ENCODE data around the gene FEN1.
A peak's percentile ranks its signal among the peaks of the same experiment; 100 is the strongest.

Gene FEN1

DNA sequence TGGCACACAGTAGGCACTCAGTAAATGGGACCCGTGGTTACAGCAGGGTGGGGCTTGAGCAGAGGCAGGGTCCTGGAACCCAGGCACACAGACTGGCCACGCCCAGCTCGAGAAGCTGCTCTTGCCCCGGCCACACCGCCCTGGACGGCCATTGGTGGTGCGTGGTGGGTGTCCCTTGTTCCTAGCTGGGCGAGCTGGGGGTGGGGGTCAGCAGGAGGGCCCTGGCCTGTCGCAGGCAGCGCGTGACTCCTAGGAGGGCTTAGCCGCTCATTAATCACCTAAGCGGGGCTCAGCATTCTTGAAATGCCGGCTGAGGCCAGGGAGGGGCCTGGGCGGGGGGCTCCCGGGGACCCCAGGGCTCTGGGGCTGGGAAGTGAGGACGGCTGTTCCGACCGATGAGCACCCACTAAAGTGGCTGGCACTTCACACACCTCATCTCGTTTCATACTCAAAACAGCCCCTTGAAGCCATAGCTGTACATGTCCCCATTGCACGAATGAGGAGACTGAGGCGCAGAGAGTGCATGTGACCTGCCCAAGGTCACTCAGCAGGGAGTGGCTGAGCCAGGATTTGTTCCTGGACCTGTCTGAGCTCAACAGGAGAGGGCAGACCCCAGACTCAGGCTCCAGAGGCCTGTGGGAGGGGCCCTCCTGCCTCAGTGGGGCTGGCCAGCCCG lies 28.6 kb upstream of the FEN1 start:
- Mint-ChIP-seq H3K27ac (no peak overlapping the region), H3K36me3 (ENCODE audit: insufficient read depth) (peaks cover 8% of the 10 kb centered on the region), H3K9me3 (no peaks in the 10 kb centered on the region), H3K27me3 (peaks cover 8 to 11% of the 10 kb centered on the region in 2 donors), H3K4me3 (no peak overlapping the region), H3K4me1 (ENCODE audit: low read depth in 2 of 2) (no peaks in the 10 kb centered on the region)
- ATAC-seq (replicated peaks): no peak
- no peak for DNase-seq

GRCh38 chr11:61764606-61765260 lies 28.0 kb upstream of the FEN1 start:
- ATAC-seq (replicated peaks) (no peak), DNase-seq (no peak)
- no peaks in the 10 kb centered on the region for H3K9me3 Mint-ChIP-seq
- H3K4me3 Mint-ChIP-seq: no peak overlapping the region
- H3K4me1 Mint-ChIP-seq (ENCODE audit: low read depth in 2 of 2): no peaks in the 10 kb centered on the region
- no peak overlapping the region for H3K27ac Mint-ChIP-seq
- peaks cover 8 to 11% of the 10 kb centered on the region in 2 donors for H3K27me3 Mint-ChIP-seq
- peaks cover 8% of the 10 kb centered on the region for H3K36me3 Mint-ChIP-seq (ENCODE audit: insufficient read depth)

DNA sequence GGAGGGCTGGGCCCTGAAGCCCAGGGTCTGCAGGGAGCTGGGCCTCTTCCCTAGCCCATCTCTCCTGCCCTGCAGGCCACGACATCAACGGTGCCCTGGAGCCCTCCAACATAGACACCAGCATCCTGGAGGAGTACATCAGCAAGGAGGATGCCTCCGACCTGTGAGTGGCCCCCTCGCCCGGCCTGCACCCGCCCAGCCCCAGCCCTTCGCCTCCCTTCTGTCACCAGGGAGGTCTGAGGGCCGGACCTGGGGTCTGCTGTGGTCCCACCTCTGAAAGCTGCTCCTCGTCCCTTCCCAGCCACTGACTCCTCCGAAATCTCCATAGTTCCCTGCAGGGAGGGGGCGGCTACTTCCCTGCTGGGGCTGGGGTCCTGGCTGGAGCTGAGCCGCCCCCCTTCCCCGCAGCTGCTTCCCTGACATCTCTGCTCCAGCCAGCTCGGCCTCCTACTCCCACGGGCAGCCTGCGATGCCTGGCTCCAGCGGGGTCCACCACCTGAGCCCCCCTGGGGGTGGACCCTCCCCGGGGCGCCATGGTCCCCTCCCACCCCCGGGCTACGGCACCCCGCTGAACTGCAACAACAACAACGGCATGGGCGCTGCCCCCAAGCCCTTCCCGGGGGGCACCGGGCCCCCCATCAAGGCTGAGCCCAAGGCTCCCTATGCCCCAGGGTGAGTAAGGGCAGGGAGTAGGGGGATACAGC lies 27.0 kb upstream of the FEN1 start:
- DNase-seq: no peak
- H3K27ac Mint-ChIP-seq: no peak overlapping the region

GRCh38 chr11:61766353-61766841 lies 26.3 kb upstream of the FEN1 start:
- Mint-ChIP-seq H3K27ac (no peak overlapping the region), H3K36me3 (ENCODE audit: insufficient read depth) (peaks cover 8% of the 10 kb centered on the region), H3K4me3 (no peak overlapping the region), H3K27me3 (peaks cover 8 to 10% of the 10 kb centered on the region in 2 donors), H3K4me1 (ENCODE audit: low read depth in 2 of 2) (peaks cover 0 to 2% of the 10 kb centered on the region in 2 donors), H3K9me3 (no peaks in the 10 kb centered on the region)
- DNase-seq (no peak), ATAC-seq (replicated peaks) (no peak)

More for the DNA sequence above, 27.0 kb upstream of the FEN1 start:
- no peaks in the 10 kb centered on the region for H3K4me1 Mint-ChIP-seq (ENCODE audit: low read depth in 2 of 2)
- peaks cover 8 to 11% of the 10 kb centered on the region in 2 donors for H3K27me3 Mint-ChIP-seq
- ATAC-seq (replicated peaks): no peak
- no peaks in the 10 kb centered on the region for H3K9me3 Mint-ChIP-seq
- peaks cover 8% of the 10 kb centered on the region for H3K36me3 Mint-ChIP-seq (ENCODE audit: insufficient read depth)
- H3K4me3 Mint-ChIP-seq: no peak overlapping the region

GRCh38 chr11:61768376-61769076 lies 24.2 kb upstream of the FEN1 start:
- H3K4me3 Mint-ChIP-seq: no peak overlapping the region
- peaks cover 6% of the 10 kb centered on the region for H3K36me3 Mint-ChIP-seq (ENCODE audit: insufficient read depth)
- no peaks in the 10 kb centered on the region for H3K27me3 Mint-ChIP-seq
- H3K4me1 Mint-ChIP-seq (ENCODE audit: low read depth in 2 of 2): peaks cover 4 to 14% of the 10 kb centered on the region in 2 donors
- ATAC-seq (replicated peaks) (no peak), DNase-seq (no peak)
- no peak overlapping the region for H3K27ac Mint-ChIP-seq
- no peaks in the 10 kb centered on the region for H3K9me3 Mint-ChIP-seq

DNA sequence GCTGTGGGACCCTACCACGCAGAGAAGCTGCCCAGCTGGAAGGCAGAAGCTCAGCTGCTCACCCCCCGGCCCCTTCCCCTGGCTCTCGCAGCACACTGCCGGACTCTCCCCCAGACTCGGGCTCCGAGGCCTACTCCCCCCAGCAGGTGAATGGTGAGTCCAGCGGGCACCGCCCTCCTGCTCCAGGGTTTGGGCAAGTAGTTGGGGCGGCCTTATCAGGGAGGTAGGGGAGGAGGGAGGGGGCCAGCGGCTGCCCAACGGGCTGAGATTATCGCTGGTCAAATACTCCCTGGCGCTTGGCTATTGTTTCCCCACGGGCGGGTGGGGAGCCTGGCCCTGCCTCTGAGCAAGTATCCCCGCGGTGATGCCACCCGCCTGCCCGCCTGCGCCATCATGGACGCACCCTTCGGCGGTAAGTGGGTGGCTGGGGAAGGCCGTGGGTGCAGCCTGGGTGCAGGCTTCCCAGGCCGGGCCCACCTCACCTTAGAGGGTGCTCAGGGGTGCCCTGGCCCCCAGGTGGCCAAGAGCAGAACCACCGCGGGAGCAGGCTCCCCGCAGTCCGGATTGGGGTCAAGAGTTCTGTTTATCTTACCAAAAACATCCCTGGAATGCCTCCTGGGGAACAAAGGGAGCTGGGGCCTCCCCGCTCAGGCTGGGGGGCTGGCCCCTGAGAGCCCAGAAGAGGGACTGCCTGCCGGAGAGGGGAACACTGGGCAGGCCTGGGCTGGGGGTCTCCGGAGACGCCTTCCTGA lies 23.4 kb upstream of the FEN1 start:
- no peaks in the 10 kb centered on the region for H3K27me3 Mint-ChIP-seq
- no peak for DNase-seq

GRCh38 chr11:61769946-61770683 lies 22.6 kb upstream of the FEN1 start:
- Mint-ChIP-seq H3K36me3 (ENCODE audit: insufficient read depth) (peaks cover 6% of the 10 kb centered on the region), H3K4me3 (no peak overlapping the region), H3K27me3 (no peaks in the 10 kb centered on the region), H3K9me3 (no peaks in the 10 kb centered on the region), H3K4me1 (ENCODE audit: low read depth in 2 of 2) (peaks cover 9 to 20% of the 10 kb centered on the region in 2 donors), H3K27ac (no peak overlapping the region)
- DNase-seq: no peak
- ATAC-seq (replicated peaks): no peak

More for the DNA sequence above, 23.4 kb upstream of the FEN1 start:
- Mint-ChIP-seq H3K27ac (no peak overlapping the region), H3K9me3 (no peaks in the 10 kb centered on the region), H3K4me3 (no peak overlapping the region), H3K36me3 (ENCODE audit: insufficient read depth) (peaks cover 6% of the 10 kb centered on the region), H3K4me1 (ENCODE audit: low read depth in 2 of 2) (peaks cover 4 to 14% of the 10 kb centered on the region in 2 donors)
- no peak for ATAC-seq (replicated peaks)

- H3K36me3 Mint-ChIP-seq (ENCODE audit: insufficient read depth): peaks cover 6% of the 10 kb centered on the region
- H3K4me1 Mint-ChIP-seq (ENCODE audit: low read depth in 2 of 2): peaks cover 20 to 32% of the 10 kb centered on the region in 2 donors
- H3K27me3 Mint-ChIP-seq: no peaks in the 10 kb centered on the region
- DNase-seq (no peak), ATAC-seq (replicated peaks) (no peak)
- peak overlapping the region in 1 of 2 donors; percentile 36 for H3K4me3 Mint-ChIP-seq
- H3K27ac Mint-ChIP-seq: peak overlapping the region in 1 of 2 donors; percentile 80
- H3K9me3 Mint-ChIP-seq: no peaks in the 10 kb centered on the region
These were observed 21.4 kb upstream of the FEN1 start for GRCh38 chr11:61771195-61771894.

GRCh38 chr11:61771985-61772455 lies 20.7 kb upstream of the FEN1 start:
- no peak for DNase-seq
- no peak overlapping the region for H3K27ac Mint-ChIP-seq
- H3K4me3 Mint-ChIP-seq: peak overlapping the region in 1 of 2 donors; percentile 36
- no peaks in the 10 kb centered on the region for H3K27me3 Mint-ChIP-seq
- no peak for ATAC-seq (replicated peaks)
- H3K9me3 Mint-ChIP-seq: no peaks in the 10 kb centered on the region
- peaks cover 27 to 38% of the 10 kb centered on the region in 2 donors for H3K4me1 Mint-ChIP-seq (ENCODE audit: low read depth in 2 of 2)
- peaks cover 12% of the 10 kb centered on the region for H3K36me3 Mint-ChIP-seq (ENCODE audit: insufficient read depth)

DNA sequence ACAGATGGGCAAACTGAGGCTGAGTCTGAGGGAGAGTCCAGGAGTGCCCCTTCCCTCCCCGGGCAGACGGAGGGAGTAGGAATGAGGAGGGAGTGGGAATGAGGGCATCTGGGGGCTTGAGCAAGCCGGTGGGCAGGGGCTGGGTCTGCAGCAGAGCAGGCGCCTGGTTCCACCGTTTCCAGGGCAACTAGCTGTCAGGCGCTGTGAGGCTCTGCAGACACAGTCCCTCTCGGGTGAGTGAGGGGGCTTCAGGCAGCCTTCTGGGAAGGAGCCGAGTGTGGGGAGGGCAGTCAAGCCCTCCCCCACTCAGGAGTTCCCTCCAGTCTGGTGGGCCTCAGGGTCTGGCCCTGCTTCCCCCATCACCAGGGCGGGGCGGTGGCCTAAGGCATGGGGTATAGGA lies 19.4 kb upstream of the FEN1 start:
- Mint-ChIP-seq H3K4me3 (peak overlapping the region; percentile 22 to 45), H3K36me3 (ENCODE audit: insufficient read depth) (peaks cover 9% of the 10 kb centered on the region), H3K27me3 (no peaks in the 10 kb centered on the region), H3K4me1 (ENCODE audit: low read depth in 2 of 2) (peaks cover 33 to 44% of the 10 kb centered on the region in 2 donors), H3K9me3 (no peaks in the 10 kb centered on the region), H3K27ac (peak overlapping the region; percentile 27 to 68)
- no peak for ATAC-seq (replicated peaks)
- DNase-seq: no peak

GRCh38 chr11:61773809-61774208 lies 18.9 kb upstream of the FEN1 start:
- Mint-ChIP-seq H3K27ac (peak overlapping the region in 1 of 2 donors; percentile 27), H3K36me3 (ENCODE audit: insufficient read depth) (peaks cover 9% of the 10 kb centered on the region), H3K27me3 (no peaks in the 10 kb centered on the region), H3K9me3 (no peaks in the 10 kb centered on the region), H3K4me1 (ENCODE audit: low read depth in 2 of 2) (peaks cover 33 to 45% of the 10 kb centered on the region in 2 donors), H3K4me3 (no peak overlapping the region)
- DNase-seq: no peak
- ATAC-seq (replicated peaks): no peak
